Neural progenitor cell (in vitro differentiated cells): ENCODE results near the gene SYNDIG1. TPM values are rescaled to one million over a fixed set of nuclear protein-coding genes. Genes with fewer than 3 reads are reported as not detected.

Source experiments
- DNase-seq: peaks from one replicate; pipeline ENCODE4 v3.0.0-alpha.2; 2016; ENCODE audit warnings: low spot score
- H2AFZ ChIP-seq: fragments of 200-600 bp; sonication (generic); replicated peaks from 2 replicates; pipeline ENCODE4 v1.6.1; 2016; ENCODE audit warnings: antibody characterized with exemption
- H3F3A ChIP-seq: fragments of 200-600 bp; sonication (generic); 2 replicates; pipeline ENCODE4 v1.6.1; 2016; ENCODE audit warnings: antibody characterized with exemption, low read depth
- H3K27ac ChIP-seq: fragments of 200-600 bp; sonication (generic); 2 replicates; pipeline ENCODE4 v1.5.1; 2016; ENCODE audit warnings: mild to moderate bottlenecking
- H3K27me3 ChIP-seq: fragments of 200-600 bp; sonication (generic); 2 replicates; pipeline ENCODE4 v1.6.1; 2016; ENCODE audit warnings: mild to moderate bottlenecking, moderate library complexity
- H3K36me3 ChIP-seq: fragments of 200-600 bp; sonication (generic); 2 replicates; pipeline ENCODE4 v1.5.1; 2016
- H3K4me1 ChIP-seq: fragments of 200-600 bp; sonication (generic); 2 replicates; pipeline ENCODE4 v1.6.1; 2016; ENCODE audit warnings: mixed run types
- H3K4me2 ChIP-seq: fragments of 200-600 bp; sonication (generic); 2 replicates; pipeline ENCODE4 v1.6.1; 2016
- H3K4me3 ChIP-seq: fragments of 200-600 bp; sonication (generic); 2 replicates; pipeline ENCODE4 v1.5.1; 2016
- H3K79me2 ChIP-seq: fragments of 200-600 bp; sonication (generic); 2 replicates; pipeline ENCODE4 v1.6.1; 2016; ENCODE audit warnings: low read depth
- H3K9ac ChIP-seq: fragments of 200-600 bp; sonication (generic); 2 replicates; pipeline ENCODE4 v1.6.1; 2016
- H3K9me3 ChIP-seq: fragments of 200-600 bp; sonication (generic); 2 replicates; pipeline ENCODE4 v1.5.1; 2016; ENCODE audit warnings: low read depth
- H4K20me1 ChIP-seq: fragments of 200-600 bp; sonication (generic); 2 replicates; pipeline ENCODE4 v1.6.1; 2016; ENCODE audit warnings: low read depth
- H3K27ac Mint-ChIP-seq: 3 replicates; pipeline ENCODE4 v1.8.0; 2021; ENCODE audit warnings: mixed read lengths
- H3K27me3 Mint-ChIP-seq: 2 replicates; pipeline ENCODE4 v1.8.0; 2022; ENCODE audit warnings: low read depth, mild to moderate bottlenecking, inconsistent platforms, moderate library complexity, mixed read lengths; ENCODE audit not compliant: insufficient read depth
- H3K36me3 Mint-ChIP-seq: 3 replicates; pipeline ENCODE4 v1.8.0; 2021; ENCODE audit warnings: mixed read lengths
- H3K4me1 Mint-ChIP-seq: 3 replicates; pipeline ENCODE4 v1.8.0; 2021; ENCODE audit warnings: mixed read lengths
- H3K4me3 Mint-ChIP-seq: 3 replicates; pipeline ENCODE4 v1.8.0; 2021; ENCODE audit warnings: mild to moderate bottlenecking, moderate library complexity, mixed read lengths
- H3K9me3 Mint-ChIP-seq: 3 replicates; pipeline ENCODE4 v1.8.0; 2020; ENCODE audit warnings: mixed read lengths
- EZH2 ChIP-seq: fragments of 200-600 bp; sonication (generic); IDR thresholded peaks from 2 replicates; pipeline ENCODE4 v1.6.1; 2017; ENCODE audit warnings: antibody characterized with exemption, mild to moderate bottlenecking, moderate library complexity
- EZH2phosphoT487 ChIP-seq: fragments of 200-600 bp; sonication (generic); IDR thresholded peaks from 2 replicates; pipeline ENCODE4 v1.6.1; 2017; ENCODE audit warnings: antibody characterized with exemption
- total RNA-seq: library from RNA; depleted of rRNA; stranded (reverse); fragments of >200 nt; gene quantifications from 2 replicates; pipeline ENCODE4 v1.2.3, GENCODE V29; 2015; ENCODE audit warnings: low replicate concordance
- TF ChIP-seq, protein P1 (sequence below): fragments of 200-600 bp; sonication (generic); IDR thresholded peaks from 2 replicates; pipeline ENCODE4 v1.5.1; 2017; ENCODE audit warnings: antibody characterized with exemption, mild to moderate bottlenecking

SYNDIG1 gene
- total RNA-seq, 1 donor from 2014 or later: 1.0 TPM

DNA sequence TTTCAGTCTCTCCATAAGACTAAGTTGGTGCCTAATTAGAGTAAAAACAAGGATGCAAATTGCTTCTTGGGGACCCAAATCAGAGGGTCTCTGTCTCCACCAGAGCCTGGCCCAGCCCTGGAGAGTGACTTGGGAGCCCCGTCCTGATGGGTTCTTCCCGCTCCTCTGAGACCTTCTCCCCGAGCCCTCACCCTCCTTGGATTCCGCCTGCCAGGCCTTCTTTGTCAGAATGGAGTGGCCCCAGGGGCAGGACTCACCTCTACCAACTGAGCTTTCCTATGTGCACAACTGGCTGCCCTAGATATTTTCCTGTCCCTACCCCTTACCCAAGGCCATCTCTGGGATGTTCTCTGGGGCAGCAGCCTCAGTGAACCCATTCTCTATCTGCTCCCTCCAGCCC, 9.7 kb downstream of the SYNDIG1 start:
- no peak overlapping the region for H3K27ac Mint-ChIP-seq
- peaks cover 4% of the 10 kb centered on the region for H3K27me3 Mint-ChIP-seq
- Histone ChIP-seq H3K4me3 (no peak overlapping the region), H3K4me1 (peaks cover 8% of the 10 kb centered on the region), H3K9ac (no peak overlapping the region), H3K79me2 (peaks cover 17% of the 10 kb centered on the region), H3K27me3 (no peaks in the 10 kb centered on the region), H2AFZ (no peak overlapping the region), H4K20me1 (no peaks in the 10 kb centered on the region), H3K36me3 (no peaks in the 10 kb centered on the region), H3K27ac (no peak overlapping the region), H3K9me3 (no peaks in the 10 kb centered on the region), H3F3A (no peaks in the 10 kb centered on the region), H3K4me2 (no peak overlapping the region)
- TF ChIP-seq EZH2: no peak
- TF ChIP-seq, protein P1, sequence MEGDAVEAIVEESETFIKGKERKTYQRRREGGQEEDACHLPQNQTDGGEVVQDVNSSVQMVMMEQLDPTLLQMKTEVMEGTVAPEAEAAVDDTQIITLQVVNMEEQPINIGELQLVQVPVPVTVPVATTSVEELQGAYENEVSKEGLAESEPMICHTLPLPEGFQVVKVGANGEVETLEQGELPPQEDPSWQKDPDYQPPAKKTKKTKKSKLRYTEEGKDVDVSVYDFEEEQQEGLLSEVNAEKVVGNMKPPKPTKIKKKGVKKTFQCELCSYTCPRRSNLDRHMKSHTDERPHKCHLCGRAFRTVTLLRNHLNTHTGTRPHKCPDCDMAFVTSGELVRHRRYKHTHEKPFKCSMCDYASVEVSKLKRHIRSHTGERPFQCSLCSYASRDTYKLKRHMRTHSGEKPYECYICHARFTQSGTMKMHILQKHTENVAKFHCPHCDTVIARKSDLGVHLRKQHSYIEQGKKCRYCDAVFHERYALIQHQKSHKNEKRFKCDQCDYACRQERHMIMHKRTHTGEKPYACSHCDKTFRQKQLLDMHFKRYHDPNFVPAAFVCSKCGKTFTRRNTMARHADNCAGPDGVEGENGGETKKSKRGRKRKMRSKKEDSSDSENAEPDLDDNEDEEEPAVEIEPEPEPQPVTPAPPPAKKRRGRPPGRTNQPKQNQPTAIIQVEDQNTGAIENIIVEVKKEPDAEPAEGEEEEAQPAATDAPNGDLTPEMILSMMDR: no peak
- no peak for TF ChIP-seq EZH2phosphoT487
- H3K9me3 Mint-ChIP-seq: peaks cover 4% of the 10 kb centered on the region
- H3K4me1 Mint-ChIP-seq: peaks cover 14% of the 10 kb centered on the region
- no peak for DNase-seq
- no peaks in the 10 kb centered on the region for H3K36me3 Mint-ChIP-seq
- no peak overlapping the region for H3K4me3 Mint-ChIP-seq

DNA sequence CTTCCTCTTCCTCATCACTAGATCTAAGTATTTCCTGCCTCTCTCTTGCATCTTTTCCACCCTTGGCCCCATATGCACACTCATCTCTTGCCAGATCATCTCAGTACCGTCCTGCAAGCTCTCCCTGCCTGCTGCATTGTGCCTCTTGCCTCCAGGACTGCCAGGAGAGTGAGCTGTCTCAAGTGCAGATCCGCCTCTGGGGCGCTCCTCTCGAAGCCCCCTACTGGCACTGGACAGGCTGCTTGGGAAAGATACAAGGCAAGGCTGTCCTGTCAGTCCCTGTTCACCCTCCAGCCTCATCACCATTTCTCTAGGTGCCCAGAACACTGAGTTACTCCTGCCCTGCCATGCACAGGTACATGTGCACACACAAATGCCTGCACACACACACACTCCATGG, 10.2 kb downstream of the SYNDIG1 start:
- no peak overlapping the region for H3K27ac Mint-ChIP-seq
- no peak overlapping the region for H2AFZ ChIP-seq
- peaks cover 4% of the 10 kb centered on the region for H3K9me3 Mint-ChIP-seq
- no peak for TF ChIP-seq EZH2phosphoT487
- TF ChIP-seq, protein P1: no peak
- TF ChIP-seq EZH2: no peak
- no peak overlapping the region for H3K4me3 Mint-ChIP-seq
- no peaks in the 10 kb centered on the region for H4K20me1 ChIP-seq
- no peaks in the 10 kb centered on the region for H3K36me3 ChIP-seq
- no peak overlapping the region for H3K4me3 ChIP-seq
- no peaks in the 10 kb centered on the region for H3K9me3 ChIP-seq
- H3K27ac ChIP-seq: no peak overlapping the region
- H3K4me1 ChIP-seq: peaks cover 8% of the 10 kb centered on the region
- peaks cover 14% of the 10 kb centered on the region for H3K4me1 Mint-ChIP-seq
- peaks cover 16% of the 10 kb centered on the region for H3K79me2 ChIP-seq
- peaks cover 4% of the 10 kb centered on the region for H3K27me3 Mint-ChIP-seq
- no peaks in the 10 kb centered on the region for H3K36me3 Mint-ChIP-seq
- H3K27me3 ChIP-seq: no peaks in the 10 kb centered on the region
- no peak overlapping the region for H3K9ac ChIP-seq
- no peak overlapping the region for H3K4me2 ChIP-seq
- no peak for DNase-seq
- no peaks in the 10 kb centered on the region for H3F3A ChIP-seq

DNA sequence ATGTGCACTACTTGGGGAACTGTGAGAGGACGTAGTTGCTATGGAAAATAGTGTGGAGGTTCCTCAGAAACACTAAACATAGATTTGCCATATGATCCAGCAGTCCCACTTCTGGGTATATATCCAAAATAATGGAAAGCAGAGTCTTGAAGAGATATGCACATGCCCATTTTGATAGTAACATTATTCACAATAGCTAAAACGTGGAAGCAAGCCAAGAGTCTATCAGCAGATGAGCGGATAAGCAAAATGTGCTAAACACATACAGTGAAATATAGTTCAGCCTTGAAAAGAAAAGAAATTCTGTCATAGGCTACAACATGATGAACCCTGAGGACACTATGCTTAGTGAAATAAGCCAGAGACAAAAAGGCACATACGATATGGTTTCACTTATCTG, 11.1 kb downstream of the SYNDIG1 start:
- no peaks in the 10 kb centered on the region for H3K27me3 ChIP-seq
- no peaks in the 10 kb centered on the region for H3F3A ChIP-seq
- H3K27ac ChIP-seq: no peak overlapping the region
- Mint-ChIP-seq H3K9me3 (peaks cover 4% of the 10 kb centered on the region), H3K36me3 (no peaks in the 10 kb centered on the region), H3K4me3 (no peak overlapping the region), H3K27me3 (peaks cover 4% of the 10 kb centered on the region), H3K27ac (no peak overlapping the region), H3K4me1 (peaks cover 14% of the 10 kb centered on the region)
- H3K79me2 ChIP-seq: peaks cover 16% of the 10 kb centered on the region
- H4K20me1 ChIP-seq: no peaks in the 10 kb centered on the region
- no peak overlapping the region for H3K4me3 ChIP-seq
- no peak overlapping the region for H2AFZ ChIP-seq
- no peaks in the 10 kb centered on the region for H3K9me3 ChIP-seq
- peaks cover 13% of the 10 kb centered on the region for H3K4me1 ChIP-seq
- no peaks in the 10 kb centered on the region for H3K36me3 ChIP-seq
- no peak for DNase-seq
- H3K4me2 ChIP-seq: no peak overlapping the region
- no peak overlapping the region for H3K9ac ChIP-seq
- TF ChIP-seq EZH2: no peak
- TF ChIP-seq, protein P1: no peak
- TF ChIP-seq EZH2phosphoT487: no peak
